Tibial nerve (tissue), 3 donors: Measurements from ENCODE around the gene GXYLT2.

Source experiments
- CTCF ChIP-seq, 5 experiments: fragments of 200-600 bp in 3 of 5; fragments of 450-650 bp in 2 of 5; sonication (generic) in 3 of 5; IDR thresholded peaks; one replicate each; pipeline ENCODE4 v1.5.1; 2016 to 2019; ENCODE audit warnings: antibody characterized with exemption in 5 of 5, mild to moderate bottlenecking in 3 of 5, moderate library complexity in 2 of 5
- POLR2A ChIP-seq, 2 donors: fragments of 450-650 bp; IDR thresholded peaks; one replicate each; pipeline ENCODE4 v1.6.1; 2017; ENCODE audit warnings: antibody characterized with exemption in 2 of 2, mild to moderate bottlenecking in 2 of 2, moderate library complexity in 2 of 2

GRCh38 chr3:72968266-72968664 is 80.4 kb downstream of the GXYLT2 start:
- no peak for TF ChIP-seq CTCF (IDR thresholded peaks at IDR 0.05)
- TF ChIP-seq POLR2A (IDR thresholded peaks at IDR 0.05), result no peak
